AML-193 (cell line): Measurements from ENCODE around the gene PTPRT.

Source experiments
- DNase-seq, 2 experiments: peaks; one replicate each; lab custom pipeline; 2025; lab: John Stamatoyannopoulos, UW

PTPRT gene

GRCh38 chr20:42795111-42795695, 394.5 kb downstream of the PTPRT start:
- DNase-seq: no peak

- DNase-seq: no peak
These were observed 397.7 kb downstream of the PTPRT start for GRCh38 chr20:42792052-42792451.

- DNase-seq: no peak
These were observed 399.6 kb downstream of the PTPRT start for GRCh38 chr20:42790111-42790510.

- DNase-seq: no peak
These were observed 401.0 kb downstream of the PTPRT start for GRCh38 chr20:42788707-42789106.

GRCh38 chr20:42785041-42785440, 404.7 kb downstream of the PTPRT start:
- DNase-seq: no peak

DNA sequence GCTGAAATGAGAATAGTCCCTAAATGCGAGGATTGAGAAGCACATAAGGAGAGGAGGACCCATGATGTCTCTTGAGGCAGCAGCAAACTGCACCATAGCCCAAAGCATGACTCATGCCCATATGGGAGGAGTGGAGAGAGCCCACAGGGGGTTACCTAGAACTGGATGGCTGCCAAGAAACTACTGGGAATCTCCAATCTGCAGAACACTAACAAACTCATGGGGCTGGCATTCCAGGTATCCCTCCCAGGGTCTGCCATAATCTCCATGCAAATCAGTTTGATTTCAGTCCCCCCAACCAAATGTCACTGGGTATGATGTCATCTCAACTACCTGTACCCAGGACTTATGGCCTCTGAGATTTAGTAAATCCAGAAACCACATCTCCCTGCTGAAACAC, 410.5 kb downstream of the PTPRT start:
- DNase-seq: no peak

DNA sequence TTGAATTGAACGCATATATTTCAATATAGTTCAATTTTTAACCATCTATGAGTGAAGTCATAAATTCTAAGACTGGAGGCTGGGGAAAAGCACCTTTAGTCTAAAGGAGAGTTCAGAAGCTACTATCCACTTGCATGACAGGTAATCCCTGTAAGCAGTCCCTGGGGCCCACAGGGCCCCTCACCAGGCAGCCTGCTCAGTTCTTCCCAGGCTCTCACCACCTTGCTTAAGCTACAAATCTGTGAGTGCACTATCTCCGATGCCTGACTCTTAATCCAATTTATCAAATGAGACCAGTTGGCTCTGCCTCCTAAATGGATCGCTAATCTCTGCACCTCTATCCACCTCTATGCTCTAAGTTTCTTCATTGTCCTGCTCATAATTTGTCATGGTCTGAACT, 413.8 kb downstream of the PTPRT start:
- no peak for DNase-seq

- no peak for DNase-seq
These were observed 414.7 kb downstream of the PTPRT start for GRCh38 chr20:42775037-42775436.

- DNase-seq: no peak
These were observed 426.7 kb downstream of the PTPRT start for GRCh38 chr20:42763015-42763414.

DNA sequence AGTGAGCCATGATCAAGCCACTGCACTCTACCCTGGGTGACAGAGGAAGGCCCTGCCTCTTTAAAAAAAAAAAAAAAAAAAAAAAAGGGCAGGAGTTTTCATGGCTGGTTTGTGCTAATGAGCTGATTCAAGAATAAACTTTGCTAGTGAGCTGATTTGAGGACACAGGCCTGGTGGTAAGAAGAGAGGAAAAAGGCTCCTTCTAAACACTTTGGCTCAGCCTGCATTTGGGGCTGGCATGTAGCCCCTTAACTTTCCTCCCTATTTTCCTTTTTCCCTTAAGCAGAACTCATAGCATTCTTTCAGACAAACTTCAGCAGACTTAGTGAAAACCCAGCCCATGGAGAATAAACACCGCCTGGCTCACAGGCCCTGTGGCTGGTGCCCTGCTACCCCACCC, 432.7 kb downstream of the PTPRT start:
- no peak for DNase-seq

- DNase-seq: no peak
These were observed 435.0 kb downstream of the PTPRT start for GRCh38 chr20:42754706-42755105.

DNA sequence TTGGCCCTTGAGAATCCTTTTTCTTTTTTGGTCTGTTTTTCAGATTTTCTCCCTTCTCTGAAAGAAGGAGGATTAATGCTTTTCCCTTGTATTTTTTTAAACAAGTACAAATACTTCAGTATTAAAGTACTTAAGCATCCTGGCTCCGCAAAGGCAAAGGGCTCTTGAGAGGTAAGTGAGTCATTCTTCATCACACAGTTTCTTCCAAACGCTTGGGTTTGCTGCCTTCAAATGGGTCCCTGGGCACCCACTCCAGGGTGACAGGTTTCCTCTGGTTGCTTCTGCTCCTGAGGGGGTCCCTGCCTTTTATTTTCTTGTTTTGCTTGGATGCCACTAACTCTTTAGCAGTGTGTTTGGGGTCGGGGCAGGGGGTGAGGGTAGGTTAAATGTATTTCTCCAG, 437.1 kb downstream of the PTPRT start:
- DNase-seq: no peak

GRCh38 chr20:42749556-42749955, 440.1 kb downstream of the PTPRT start:
- DNase-seq: no peak

DNA sequence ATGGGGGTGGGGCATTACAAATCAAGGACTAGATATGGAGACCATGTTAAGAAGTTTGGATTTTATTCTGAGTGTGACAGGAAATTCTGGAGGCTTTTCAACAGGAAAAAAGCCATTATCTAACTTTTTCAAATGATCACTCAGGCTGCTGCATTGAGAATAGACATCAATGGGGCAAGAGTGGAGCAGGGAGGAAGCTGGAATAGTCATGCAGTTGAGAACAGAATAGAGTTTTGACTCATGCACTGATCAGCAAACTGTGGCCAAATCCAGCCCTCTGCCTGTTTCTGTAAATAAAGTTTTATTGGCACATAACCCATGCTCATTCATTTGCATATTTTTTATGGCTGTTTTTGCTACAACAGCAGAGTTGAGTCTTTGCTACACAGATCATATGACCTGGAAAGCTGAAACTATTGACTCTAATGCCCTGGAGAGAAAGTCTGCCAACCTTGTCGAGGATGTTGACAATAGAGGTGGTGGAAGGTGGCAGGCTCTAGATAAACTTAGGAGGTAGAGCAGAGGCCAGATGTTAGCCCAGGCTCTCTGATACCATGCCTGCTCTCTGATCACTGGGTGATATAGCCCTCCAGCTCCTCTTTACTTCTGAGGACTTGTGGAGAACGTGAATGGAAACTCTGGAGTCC, 441.8 kb downstream of the PTPRT start:
- no peak for DNase-seq

GRCh38 chr20:42744756-42745465, 444.8 kb downstream of the PTPRT start:
- DNase-seq: no peak

GRCh38 chr20:42742926-42743325, 446.8 kb downstream of the PTPRT start:
- DNase-seq: no peak

- no peak for DNase-seq
These were observed 447.8 kb downstream of the PTPRT start for GRCh38 chr20:42741906-42742305.

DNA sequence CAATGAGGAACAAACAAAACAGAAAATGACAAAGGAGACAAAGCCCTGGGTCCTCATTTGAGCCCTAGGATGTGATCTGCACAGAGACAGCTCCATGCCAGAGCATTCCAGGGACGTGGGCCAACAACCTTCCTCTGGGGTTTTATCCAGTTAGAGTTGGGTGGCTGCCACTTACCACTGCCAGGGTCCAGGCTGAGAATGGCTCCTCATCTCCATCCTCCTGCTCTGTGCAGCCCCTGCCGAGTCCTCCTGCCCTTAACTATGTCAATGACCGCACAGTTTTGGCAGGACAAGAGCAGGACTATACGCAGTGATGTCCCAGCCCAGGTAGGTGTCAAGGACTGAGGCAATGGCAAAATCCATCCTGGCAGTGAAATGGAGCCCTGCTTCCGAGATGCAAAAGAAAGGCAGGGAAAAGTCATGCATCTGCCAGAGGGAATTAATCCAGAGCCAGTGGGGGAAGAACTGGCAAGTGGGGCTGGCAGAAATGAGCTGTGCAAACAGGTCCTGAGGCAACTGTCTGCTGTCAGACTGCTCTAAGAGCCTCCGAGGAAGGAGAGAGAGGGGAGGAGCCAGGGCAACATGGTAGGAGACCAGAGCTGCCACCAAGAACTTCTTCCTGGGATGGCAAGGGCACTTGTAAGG, 449.4 kb downstream of the PTPRT start:
- DNase-seq: no peak

DNA sequence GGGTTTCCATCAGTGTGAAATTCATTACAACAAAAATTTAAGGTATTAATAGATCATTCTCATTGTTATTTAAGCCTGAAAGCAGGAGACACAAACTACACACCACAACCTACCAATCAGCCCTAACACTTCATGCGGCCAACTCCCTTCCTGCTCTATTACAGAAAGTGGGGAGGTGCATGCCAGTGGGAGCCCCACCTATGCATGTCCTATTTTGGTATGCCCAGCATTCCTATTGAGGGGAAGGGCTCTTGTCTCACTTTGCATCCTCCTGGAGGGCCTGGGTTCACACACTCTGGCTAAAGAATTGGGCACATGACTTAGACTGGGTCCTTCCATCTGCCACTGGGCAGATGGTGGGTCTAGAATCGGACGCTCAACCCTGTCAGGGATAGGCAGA, 450.0 kb downstream of the PTPRT start:
- DNase-seq: no peak

DNA sequence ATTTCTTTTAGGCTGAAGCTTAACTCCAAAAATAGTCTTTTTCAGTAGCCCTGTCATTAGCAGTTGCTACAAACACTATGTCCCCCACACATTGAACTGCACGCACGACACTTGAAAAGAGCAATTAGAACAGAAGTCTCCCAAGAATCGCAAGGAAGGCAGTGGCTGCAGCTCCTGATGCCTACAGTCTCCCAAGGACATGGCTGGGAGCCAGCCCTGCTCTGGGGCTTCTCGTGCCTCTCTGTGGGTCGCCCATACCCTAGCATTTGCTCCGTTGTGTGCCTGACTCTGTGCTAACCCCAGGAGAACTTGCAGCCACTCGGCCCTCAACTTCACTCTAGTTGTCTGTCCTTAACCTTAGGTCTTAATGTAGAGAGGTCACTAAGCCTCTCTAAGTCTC, 454.2 kb downstream of the PTPRT start:
- no peak for DNase-seq

- DNase-seq: no peak
These were observed 454.9 kb downstream of the PTPRT start for GRCh38 chr20:42734660-42735368.

DNA sequence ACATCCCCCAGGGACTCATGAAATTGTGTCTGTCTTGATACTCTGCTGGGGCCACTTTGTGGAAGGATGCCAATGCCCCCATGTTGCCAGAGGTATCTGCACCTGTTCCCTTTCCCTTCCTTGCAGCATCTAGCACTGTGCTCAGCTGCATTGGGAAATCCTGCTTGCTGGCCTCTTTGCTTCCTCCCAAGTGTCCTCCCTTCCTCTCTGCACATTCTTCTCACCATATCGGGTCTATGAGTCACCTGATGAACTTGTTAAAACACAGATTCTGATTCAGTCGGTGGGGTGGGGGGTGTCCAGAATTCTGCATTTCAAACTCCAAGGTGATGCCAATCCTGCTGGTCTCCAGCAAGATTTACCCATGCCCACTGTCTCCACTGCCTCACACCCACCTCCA, 467.8 kb downstream of the PTPRT start:
- no peak for DNase-seq
